ENCODE results near the gene KIRREL1.
A peak's percentile ranks its signal among the peaks of the same experiment; 100 is the strongest.

The KIRREL1 gene

GRCh38 chr1:158075078-158075477 lies 81.6 kb downstream of the KIRREL1 start:
- DNase-seq (ENCODE audit: low spot score): no peak

- no peak for DNase-seq (ENCODE audit: low spot score)
Observed at GRCh38 chr1:158076441-158076840, 83.0 kb downstream of the KIRREL1 start.

DNA sequence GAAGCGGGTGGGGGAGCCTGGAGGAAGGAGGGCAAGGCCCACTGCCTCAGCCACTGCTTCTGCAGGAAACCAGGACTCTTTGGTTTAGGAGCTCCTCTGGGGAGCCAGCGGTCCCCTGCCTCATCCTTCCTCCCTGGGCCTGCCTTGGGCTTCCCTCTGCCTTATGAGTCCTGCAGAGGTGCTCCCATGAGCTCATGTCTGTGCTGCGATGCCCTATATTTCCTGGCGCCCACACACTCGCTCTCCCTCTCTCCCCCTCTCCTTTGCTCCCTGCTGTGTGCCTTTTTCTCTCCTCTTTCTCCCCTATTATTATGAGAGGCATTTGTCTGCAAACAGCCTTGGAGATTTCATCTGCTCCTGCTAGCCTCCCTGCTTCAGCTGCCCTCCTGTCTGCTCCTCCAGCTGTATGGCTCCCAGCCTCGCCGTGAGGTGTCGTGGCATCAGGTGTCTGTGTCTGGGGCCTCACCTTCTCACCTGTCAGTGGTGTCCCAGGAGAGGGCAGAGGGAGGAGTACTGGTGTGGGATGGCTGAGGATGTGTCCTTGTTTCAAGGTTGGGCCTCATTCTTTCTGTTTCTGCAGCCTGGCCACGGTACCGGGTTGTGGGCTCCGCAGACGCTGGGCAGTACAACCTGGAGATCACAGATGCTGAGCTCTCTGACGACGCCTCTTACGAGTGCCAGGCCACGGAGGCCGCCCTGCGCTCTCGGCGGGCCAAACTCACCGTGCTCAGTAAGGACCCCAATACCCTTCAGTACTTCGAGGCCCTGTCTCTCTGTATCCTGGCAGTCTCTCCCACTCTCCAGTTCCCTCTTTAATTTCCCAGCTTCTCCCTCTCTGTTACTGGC lies 84.2 kb downstream of the KIRREL1 start:
- no peak for DNase-seq (ENCODE audit: low spot score)

DNA sequence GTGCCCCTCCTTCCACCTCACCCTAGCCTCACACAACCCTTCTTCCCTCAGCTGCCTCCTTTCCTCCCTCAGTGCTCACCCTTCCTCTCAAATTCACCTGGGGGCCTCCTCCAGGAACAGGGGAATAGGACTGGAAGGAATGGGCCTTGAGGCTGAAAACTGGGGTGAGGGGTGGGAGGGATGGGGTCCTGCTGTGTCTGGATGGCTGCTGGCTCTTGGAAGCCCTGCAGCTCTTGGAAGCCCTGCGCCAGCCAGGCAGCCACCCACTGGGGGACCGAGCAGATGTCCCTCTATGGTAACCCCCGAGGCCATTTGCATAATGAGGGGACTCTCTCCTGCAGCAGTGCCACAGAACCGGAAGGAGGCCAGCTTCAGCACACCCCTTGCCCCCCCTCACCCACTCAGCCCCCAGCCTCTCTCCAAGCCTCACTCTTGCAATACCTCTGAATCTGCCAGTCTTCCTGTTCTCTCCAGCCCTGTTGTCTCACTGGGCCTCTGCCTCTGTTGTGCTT lies 85.2 kb downstream of the KIRREL1 start:
- no peak for DNase-seq (ENCODE audit: low spot score)

- DNase-seq (ENCODE audit: low spot score): no peak
Observed at GRCh38 chr1:158080066-158080465, 86.6 kb downstream of the KIRREL1 start.

DNA sequence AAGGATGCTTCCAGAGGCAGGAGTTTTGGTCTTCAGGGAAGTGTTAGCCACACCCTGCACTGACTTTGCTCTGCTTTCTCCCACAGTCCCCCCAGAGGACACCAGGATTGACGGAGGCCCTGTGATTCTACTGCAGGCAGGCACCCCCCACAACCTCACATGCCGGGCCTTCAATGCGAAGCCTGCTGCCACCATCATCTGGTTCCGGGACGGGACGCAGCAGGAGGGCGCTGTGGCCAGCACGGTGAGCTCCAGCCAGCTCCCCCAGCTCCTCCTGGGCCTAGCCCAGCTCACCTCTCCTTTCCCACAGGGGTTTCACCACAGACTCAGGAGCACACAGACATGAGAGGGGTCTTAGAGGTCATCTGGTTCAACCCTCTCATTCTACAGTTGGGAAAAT lies 90.9 kb downstream of the KIRREL1 start:
- DNase-seq (ENCODE audit: low spot score): no peak

GRCh38 chr1:158084747-158085146 lies 91.3 kb downstream of the KIRREL1 start:
- DNase-seq (ENCODE audit: low spot score): no peak

DNA sequence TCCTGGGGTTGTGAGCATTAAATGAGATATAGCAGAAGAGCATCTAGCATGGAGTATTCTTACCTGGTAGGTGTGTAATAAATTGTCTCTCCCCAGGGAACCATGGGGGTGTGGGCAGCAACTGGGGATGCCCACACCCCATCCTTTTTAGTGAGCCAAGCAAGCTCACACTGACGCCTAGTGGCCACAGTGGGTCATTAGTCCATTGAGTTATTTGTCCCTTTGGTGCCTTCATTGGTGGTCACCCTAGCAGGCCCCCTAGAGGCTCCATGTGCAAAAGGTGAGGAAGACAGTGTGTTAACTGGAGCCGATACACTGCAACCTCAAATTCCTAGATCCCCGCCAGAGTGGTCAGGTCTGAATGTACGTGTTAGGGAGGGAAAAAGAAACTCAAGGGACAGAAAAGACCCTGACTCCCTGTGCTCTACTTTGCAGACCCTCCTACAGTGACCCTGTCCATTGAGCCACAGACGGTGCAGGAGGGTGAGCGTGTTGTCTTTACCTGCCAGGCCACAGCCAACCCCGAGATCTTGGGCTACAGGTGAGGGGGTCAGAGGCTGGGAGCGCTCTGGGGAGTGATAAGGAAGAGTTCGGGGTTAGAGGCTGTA lies 94.0 kb downstream of the KIRREL1 start:
- peak; percentile 85 for DNase-seq (ENCODE audit: low spot score)

DNA sequence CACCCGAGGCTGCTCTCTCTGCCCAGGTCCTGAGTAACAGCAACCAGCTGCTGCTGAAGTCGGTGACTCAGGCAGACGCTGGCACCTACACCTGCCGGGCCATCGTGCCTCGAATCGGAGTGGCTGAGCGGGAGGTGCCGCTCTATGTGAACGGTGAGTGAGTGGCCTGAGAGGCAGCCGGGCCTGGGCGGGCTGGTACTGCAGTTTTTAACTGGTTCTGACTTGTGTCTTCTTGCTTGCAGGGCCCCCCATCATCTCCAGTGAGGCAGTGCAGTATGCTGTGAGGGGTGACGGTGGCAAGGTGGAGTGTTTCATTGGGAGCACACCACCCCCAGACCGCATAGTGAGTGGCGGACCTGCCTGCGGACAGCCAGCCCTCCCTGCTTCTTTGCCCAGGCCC lies 96.0 kb downstream of the KIRREL1 start:
- DNase-seq (ENCODE audit: low spot score): no peak

DNA sequence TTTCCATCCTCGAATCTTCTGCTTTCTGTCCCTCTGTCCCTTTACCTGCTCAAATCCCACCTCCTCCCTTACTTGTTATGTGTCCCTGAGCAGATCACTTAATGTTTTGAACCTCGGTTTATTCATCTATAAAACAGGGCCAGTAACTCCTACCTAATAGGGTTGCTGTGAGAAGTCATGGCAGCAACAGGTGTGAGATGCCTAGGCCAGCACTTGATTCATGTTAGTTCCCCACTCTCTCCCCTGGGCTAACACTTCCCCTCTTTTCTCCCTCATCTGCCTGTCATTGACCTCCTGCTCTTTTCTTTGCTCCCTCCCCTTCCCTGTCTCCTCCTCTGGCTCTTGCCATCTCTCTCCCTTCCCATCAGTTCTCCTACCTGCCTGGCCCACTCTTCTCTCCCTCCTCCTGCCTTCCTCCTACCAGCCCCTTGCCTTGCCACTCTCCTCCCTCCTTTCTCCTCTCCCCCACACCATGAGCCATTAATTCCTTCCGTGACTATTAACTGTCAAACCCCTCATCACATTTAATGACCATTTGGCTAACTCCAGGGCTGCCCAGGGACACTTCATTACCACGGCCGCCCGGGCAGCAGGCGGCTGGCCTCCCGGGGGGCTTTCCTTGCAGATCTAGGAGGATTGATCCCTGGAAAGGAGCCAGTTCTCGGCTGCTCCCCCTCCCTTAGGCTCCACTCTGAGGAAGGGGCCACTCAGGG lies 96.6 kb downstream of the KIRREL1 start:
- DNase-seq (ENCODE audit: low spot score): no peak

DNA sequence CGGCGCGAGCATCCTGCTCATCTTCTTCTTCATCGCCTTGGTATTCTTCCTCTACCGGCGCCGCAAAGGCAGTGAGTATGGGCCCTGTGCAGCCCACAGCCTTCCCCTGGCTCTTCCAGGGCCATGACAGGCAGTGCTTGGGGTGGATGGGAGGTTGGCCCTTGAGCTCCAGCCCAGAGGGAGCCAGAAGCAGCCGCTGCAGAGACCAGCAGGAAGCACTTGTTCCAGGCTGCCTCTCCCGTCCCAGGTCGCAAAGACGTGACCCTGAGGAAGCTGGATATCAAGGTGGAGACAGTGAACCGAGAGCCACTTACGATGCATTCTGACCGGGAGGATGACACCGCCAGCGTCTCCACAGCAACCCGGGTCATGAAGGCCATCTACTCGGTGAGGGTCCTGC lies 99.9 kb downstream of the KIRREL1 start:
- DNase-seq (ENCODE audit: low spot score): no peak

DNA sequence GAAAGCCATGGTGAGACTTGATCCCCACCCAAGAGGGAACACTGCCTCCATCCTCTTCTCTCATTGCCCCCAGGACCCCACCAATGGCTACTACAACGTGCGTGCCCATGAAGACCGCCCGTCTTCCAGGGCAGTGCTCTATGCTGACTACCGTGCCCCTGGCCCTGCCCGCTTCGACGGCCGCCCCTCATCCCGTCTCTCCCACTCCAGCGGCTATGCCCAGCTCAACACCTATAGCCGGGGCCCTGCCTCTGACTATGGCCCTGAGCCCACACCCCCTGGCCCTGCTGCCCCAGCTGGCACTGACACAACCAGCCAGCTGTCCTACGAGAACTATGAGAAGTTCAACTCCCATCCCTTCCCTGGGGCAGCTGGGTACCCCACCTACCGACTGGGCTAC lies 101.1 kb downstream of the KIRREL1 start:
- DNase-seq (ENCODE audit: low spot score): no peak

GRCh38 chr1:158095737-158096335 lies 102.4 kb downstream of the KIRREL1 start:
- peak; percentile 76 for DNase-seq (ENCODE audit: low spot score)

- no peak for DNase-seq (ENCODE audit: low spot score)
Observed at GRCh38 chr1:158098256-158098655, 104.8 kb downstream of the KIRREL1 start.

GRCh38 chr1:158099185-158099584 lies 105.7 kb downstream of the KIRREL1 start:
- no peak for DNase-seq (ENCODE audit: low spot score)

DNA sequence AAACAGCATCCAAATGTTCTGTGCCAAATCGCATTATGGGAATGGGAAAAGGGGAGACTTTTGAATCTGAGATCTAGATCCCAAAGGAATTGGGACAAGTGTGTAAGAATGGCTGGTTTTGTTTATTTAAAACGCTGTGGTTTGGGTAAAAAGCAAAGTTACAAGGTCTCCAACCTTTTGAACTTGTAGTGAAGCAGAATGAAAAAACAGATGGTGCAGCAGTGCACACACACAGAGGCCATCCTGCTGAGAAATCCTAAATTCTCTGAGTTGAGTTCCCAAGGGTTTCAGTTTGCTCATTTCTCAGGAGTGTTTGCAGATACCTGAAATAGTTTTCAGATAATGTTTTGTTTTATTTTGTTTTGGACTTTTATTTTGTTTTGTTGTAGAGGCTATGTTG lies 107.1 kb downstream of the KIRREL1 start:
- no peak for DNase-seq (ENCODE audit: low spot score)

GRCh38 chr1:158101455-158101854 lies 108.0 kb downstream of the KIRREL1 start:
- DNase-seq (ENCODE audit: low spot score): no peak

DNA sequence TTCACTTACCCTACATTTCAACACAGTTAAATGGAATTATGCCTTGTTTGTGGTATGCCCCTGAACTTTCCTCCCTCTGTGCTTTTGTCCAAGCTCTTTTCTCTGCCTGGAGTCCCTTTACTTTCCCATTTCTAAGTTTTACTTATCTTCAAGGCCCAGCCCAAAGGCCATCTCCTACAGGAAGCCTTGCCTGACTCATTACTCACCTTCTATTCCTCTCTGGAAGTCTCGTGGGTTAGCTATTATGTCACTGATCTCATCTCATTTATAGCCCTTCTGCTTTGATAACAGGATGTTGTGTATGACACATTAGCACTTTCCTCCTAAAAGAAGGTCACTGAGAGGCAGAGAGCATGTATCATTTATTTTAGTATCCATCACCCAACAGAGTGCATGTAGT lies 108.5 kb downstream of the KIRREL1 start:
- no peak for DNase-seq (ENCODE audit: low spot score)

GRCh38 chr1:158102881-158103674 lies 109.6 kb downstream of the KIRREL1 start:
- DNase-seq (ENCODE audit: low spot score): no peak

DNA sequence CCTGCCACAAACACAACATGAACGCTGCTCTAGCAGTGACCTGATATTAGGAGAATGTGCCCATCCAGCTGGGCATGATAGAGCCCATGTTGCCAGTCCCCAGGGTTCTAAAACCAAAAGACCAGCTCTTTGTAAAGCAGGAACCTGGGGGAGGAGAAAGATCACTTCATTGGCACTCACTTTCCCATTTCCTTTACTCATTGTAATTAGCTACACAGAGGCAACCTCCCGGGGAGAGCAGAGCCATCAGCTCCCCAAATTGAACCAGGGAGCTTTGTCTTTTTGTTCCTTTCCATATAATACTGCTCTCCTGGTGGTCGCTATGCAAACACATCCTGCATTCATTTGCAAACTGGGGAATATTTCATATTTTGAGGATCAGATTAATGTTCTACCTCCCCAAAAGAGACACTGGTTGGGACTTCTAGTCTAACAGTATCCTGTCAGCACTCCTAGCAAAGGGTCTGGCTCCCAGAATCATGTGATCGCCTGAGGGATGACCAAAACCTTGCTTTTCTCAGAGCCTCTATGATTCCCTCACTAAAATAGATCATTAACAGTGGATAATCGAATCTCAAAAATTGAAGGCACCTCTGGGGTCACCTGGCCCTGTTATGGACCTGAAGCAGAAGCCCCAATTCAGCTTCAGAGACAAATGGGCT lies 110.5 kb downstream of the KIRREL1 start:
- DNase-seq (ENCODE audit: low spot score): no peak

GRCh38 chr1:158104891-158105290 lies 111.4 kb downstream of the KIRREL1 start:
- no peak for DNase-seq (ENCODE audit: low spot score)

Measured in AG20443 (cell line).